Measurements from ENCODE around the gene TIPRL.

Gene TIPRL

DNA sequence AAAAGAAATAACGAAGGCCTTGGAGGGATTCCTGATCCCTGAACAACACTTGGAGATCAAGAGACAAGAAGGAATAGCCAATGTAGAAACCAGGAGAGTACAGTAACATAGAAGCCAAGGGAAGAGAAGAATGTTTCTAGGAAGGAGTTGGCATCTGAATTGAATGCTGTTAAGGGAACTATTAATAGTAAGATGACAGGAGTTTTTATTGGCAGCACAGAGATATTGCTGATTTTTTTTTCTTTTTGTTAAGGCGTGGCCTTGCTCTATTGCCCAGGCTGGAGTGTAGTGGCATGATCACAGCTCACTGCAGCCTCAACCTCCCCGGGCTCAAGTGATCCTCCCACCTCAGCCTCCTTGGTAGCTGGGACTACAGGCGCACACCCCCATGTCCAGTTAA lies 37.4 kb downstream of the TIPRL start:
- no peak for DNase-seq (ENCODE audit: low read depth)

DNA sequence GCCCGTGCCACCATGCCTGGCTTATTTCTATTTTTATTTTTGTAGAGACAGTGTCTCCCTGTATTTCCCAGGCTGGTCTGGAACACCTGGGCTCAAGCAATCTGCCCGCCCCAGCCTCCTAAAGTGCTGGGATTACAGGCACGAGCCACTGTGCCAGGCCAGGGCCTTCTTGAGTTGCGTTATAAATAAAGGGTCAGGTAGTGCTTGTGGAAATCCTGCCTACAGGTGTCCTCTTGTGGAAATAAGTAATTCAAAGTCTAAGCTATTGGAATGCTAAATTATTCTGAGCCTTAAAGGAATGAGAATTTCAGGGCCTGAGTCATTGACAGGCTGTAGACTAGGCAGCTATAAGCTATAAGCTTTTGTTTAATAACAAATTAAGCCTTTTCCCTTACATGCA lies 38.9 kb downstream of the TIPRL start:
- DNase-seq (ENCODE audit: low read depth) = no peak

DNA sequence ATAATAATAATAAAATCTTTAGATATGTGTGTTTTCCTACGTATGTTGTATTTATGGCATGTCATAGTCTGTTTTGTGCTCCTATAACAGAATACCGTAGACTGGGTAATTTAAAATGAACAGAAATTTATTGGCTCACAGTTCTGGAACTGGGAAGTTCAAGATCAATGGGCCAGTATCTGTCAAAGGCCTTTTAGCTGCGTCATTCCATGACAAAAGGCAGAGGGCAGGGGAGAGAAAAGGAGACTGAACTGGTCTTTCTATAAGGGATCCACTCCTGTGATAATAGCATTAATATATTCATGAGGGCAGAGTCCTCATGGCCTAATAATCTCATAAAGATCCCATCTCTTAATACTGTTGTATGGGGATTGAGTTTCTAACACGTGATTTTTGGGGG lies 39.9 kb downstream of the TIPRL start:
- no peak for DNase-seq (ENCODE audit: low read depth)

DNA sequence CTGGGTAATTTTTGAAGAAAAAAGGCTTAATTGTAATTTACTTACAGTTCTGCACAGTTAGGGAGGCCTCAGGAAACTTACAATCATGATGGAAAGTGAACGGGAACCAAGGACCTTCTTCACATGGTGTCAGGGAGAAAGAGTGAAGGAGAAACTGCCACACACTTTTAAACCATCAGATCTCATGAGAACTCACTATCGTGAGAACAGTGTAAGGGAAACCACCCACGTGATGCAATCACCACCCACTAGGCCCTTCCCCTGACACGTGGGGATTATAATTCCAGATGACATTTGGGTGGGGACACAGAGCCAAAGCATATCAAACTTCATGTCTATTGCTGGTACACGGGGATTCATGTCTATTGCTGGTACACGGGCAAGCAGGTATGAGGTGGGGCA lies 41.7 kb downstream of the TIPRL start:
- DNase-seq (ENCODE audit: low read depth) = no peak

DNA sequence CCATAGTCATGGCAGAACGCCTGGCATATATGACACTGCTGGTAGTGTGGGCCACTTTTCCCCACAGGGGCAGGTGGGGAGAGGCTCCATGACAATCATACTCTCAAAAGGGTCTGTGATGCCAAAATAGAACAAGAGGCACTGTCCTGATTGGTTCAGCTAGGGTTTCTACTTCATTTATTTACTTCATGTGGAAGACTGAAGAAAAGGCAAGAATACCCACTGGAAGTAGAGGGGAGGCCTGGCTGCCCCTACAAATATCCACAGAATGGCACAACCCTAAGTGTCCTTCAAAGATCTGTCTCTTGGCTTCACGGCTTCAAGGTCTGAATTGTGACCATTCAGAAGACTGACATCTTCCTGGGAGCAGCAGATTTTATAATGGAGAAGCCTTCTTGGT lies 42.5 kb downstream of the TIPRL start:
- no peak for DNase-seq (ENCODE audit: low read depth)

DNA sequence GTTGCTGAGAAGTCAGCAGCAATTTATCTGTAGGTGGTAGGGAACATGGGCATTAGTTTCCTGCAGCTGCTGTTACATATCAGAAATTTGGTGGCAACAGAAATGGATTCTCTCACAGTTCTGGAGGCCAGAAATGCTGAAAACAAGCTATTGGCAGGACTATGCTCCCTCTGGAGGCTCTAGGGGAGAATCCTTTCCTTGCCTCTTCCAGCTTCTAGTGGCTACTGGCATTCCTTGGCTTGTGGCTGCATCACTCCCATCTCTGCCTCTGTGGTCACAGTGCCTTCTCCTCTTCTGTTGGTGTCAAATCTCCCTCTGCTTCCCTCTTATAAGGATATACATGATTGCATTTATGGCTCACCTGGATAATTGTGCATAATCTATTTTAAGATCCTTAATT lies 44.5 kb downstream of the TIPRL start:
- no peak for DNase-seq (ENCODE audit: low read depth)

DNA sequence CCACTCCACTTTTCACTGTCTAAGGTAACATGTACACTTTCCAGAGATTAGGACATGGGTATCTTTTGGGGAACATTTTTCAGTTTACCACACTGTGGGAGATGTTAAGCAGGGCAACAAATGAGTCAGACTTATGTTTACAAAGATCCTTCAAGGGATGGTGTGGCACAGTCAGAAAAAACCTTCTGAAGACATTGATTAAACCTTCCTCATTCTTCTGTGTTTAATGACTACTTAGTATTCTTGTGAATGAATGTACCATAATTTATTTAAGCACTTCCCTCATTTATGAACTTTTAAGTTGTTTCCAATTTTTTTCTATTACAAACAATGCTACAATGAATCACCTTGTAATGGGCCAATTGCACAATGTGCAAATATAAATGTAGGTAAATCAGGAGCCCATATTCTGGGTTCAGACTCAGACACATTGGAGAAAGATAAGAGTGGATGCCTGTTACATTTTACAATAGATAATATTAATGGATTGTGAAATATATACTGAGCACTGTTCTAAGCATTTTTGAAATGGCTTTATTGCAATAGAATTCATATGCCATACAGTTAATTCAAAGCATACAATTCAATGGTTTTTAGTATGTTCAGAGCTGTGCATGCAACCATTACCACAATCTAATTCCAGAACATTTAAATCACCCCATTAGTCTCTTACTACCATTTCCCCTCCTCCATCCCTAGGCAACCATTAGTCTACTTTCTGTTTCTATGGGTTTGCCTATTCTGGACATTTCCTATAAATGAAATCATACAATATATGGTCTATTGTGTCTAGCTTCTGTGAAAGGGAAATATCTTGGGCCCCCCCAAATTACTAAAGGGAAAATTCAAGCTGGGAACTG lies 45.1 kb downstream of the TIPRL start:
- DNase-seq (ENCODE audit: low read depth) = no peak

DNA sequence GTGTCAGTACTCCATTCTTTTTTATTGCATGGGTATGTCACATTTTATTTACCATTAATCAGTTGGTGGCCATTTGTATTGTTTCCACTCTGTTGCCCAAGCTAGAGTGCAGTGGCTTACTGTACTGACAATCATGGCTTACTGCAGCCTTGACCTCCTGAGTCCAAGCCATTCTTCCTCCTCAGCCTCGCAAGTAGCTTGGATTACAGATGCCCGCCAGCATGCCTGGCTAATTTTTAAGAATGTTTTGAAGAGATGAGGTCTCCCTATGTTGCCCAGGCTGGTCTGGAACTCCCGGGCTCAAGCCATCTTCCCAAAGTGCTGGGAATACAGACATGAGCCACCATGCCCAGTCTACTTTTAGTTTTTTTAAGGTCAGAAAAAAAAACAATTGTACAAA lies 46.2 kb downstream of the TIPRL start:
- no peak for DNase-seq (ENCODE audit: low read depth)

DNA sequence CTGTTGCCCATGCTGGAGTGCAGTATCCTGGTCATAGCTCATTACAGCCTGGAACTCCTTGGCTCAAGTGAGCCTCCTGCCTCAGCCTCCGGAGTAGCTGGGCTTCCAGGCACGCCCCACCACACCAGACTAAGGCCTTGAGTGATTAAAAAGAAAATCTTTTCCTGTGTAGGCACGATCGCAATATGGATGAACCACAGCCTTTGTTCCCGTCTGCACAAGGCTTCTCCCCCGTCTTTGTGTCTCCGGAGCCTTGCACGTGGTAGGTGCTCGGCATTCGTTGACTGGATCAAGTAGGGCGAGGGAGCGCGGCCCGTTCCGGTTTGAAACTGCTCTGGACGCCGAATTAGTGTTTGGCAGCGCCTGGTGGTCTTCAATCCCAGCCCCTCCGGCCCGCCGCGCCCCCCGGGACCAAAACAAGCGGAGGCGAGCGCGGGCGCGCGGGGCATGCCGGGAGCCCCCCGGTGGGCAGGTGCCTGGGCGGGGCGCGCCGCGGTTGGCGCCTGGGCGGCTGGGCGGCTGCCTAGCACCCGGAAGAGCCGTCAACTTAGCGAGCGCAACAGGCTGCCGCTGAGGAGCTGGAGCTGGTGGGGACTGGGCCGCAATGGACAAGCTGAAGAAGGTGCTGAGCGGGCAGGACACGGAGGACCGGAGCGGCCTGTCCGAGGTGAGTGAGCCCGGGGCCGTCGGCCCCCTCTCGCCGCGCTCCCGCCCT lies 46.9 kb downstream of the TIPRL start, which contains the start of gene SFT2D2:
TSS of gene SFT2D2 (plus strand) at position 529 of the 715 bp plus-strand sequence. CDS start at position 605, 76 bp downstream.
- peak; percentile 59 for DNase-seq (ENCODE audit: low read depth)

DNA sequence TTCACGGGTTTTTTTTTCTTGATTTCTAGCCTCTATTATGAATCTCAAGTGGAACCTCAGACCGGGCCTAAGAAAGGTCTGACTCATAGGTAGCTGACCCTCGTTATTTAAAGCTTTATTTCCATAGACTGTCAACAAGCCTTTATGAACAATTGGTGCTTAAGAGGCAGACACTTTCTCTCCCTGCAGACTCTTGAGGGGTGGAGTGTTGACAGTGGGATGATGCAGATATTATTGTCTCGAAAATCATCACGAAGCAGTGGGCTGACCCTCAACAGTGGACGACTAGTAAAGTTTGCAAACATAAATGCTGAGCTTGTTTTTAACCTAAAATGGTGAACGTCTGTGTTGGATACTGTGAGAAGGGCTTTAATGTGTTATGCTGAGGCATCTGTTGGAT lies 48.9 kb downstream of the TIPRL start:
- no peak for DNase-seq (ENCODE audit: low read depth)

DNA sequence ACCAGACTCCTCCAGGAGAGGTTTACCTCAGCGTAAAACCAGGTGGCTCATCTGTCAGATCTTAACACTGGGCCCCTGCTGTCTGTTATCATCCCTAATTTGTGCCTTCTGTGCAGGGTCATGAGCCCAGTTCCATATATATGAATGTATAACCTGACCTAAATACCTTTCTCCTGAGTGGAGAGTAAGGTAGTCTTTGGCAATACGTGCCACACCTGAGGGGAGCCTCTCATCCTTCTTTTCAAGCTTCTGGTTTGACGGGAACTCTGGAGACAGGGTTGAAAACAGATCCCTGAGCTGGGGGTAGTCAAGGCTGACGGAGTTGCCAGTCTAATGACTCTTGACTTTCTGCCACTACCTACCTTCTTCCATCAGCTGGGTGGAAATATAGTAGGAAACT lies 51.1 kb downstream of the TIPRL start:
- no peak for DNase-seq (ENCODE audit: low read depth)

DNA sequence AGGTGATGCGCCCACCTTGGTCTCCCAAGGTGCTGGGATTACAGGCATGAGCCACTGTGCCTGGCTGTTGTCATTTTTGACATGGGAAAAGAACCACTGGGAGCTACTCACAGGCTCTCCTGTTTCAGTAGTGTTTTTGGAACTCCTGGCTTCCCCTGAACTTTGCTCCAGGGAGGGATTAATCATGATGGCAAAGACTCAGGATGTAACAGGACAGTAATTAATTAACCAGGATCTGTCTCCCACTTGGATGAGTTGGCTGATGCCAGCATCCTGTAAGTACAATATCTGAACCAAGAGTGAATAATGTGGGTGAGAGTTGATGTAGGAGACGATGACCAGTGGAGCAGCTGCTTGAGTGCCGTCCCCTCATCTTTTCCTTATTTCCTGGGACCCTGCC lies 51.9 kb downstream of the TIPRL start:
- DNase-seq (ENCODE audit: low read depth) = no peak

DNA sequence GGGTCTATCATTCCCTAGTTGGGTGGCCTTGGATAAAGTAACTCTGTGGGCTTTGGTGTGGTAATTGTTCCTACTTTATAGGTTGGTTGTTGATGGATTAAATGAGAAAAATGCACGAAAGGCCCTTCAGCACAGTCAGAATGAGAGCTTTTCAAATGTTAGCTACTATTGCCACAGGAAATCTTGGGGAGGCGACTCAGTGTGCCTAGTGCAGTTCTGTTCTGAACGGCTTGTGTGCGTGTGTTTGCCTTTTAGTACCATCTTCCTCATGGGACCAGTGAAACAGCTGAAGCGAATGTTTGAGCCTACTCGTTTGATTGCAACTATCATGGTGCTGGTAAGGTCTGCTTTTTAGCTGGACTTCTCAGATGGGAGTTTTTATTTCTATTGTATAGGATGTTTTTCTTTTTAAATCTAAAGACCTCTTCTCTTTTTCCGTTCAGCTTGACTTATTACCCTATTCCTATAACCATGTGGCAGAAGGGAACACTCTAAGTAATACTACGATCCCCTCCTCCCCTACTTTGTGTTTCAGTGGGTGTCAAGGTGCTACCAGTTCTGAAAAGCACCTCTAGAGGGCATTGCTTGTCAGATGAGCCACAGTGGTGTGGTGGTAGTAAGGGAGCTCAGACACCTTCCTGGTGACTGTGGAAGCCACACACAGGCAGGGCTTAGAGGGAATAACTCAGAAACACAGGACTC lies 56.2 kb downstream of the TIPRL start:
- DNase-seq (ENCODE audit: low read depth) = no peak

DNA sequence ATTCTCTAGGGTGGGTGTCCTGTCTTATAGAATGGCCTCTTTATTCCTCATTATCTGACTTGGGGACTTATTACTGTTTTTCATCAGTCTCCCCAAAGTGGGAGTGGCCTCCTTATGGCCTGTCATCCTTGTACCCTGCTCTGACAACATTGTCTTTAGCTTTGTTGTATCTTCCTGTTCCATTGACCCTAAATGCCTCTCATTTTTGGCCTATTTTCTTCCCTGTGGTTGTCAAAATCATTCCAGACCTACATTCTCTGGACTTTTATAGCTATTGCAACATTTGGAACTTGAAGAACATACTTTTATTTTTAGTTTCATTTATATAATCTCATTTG lies 56.8 kb downstream of the TIPRL start:
- no peak for DNase-seq (ENCODE audit: low read depth)

DNA sequence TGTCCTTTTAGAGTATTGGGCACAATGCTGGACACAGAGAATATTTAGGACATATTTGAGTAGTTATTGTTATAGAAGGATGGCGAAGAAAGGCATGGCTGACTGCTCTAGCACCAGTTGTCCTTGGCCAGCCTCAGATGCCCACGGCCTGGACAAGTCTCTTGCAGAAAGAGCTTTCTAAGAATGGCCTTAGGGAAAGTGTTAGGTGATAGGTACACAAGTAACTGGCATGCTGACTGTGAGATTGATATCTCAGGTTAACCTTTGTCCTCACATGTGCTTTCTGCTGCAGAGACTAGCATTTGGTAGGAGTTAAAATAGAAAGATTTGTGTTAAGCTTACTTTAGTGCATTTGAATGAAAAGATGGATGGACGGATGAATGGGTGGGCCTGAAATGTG lies 57.2 kb downstream of the TIPRL start:
- DNase-seq (ENCODE audit: low read depth) = no peak

DNA sequence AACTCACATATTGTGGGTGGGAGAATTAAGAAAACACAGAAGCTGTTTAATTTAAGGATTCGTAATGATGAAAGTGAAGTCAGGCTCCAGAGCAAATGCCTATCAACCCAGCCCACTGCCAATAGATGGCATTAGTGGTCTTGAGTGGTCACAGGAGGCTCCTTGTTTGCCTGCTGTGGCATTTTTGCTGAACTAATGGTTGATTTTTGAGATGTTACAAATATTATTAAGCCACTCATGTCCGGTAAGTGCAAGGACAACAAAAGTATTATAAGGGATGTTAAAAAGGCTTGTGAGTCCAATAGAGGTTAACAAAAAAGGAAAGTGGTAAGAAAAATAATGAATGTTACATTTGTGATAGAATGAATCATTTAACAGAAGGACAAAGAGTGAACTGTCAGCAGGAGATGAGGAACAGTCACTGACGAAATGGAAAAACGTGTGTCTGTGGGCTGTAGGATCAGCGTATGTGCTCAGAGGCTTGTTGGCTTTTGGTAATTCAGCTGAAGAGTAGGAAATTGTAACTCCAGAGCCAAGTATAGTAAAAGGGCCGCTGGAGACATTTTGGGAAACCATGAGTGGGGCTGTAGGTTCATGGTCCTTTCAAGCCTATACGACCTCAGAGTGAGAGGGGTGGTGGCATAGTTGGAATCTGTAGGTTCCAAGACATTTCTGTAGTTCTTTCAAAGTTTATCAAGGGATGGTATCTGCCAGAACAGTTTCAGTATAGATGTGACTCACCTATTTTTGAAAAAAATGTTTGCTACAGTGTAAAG lies 58.3 kb downstream of the TIPRL start:
- no peak for DNase-seq (ENCODE audit: low read depth)

DNA sequence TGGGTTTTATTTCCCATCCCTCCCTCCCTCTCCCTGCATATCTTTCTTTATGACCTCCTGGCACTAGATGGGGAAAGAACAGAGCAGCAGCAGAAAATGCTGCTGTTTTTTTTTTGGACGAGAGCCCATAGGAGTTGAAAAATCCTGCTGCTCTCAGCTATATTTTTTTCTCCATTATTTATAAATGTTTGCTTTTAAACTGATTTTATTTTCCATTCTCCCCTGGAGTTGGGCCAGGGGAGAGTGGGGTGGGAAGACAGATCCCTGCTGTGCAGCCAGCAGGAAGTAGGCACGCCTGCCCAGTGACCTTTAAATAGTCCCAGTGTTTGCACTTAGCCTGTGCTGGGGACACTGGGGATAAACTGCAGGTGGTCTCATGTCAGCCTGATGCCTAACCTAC lies 64.4 kb downstream of the TIPRL start:
- no peak for DNase-seq (ENCODE audit: low read depth)

DNA sequence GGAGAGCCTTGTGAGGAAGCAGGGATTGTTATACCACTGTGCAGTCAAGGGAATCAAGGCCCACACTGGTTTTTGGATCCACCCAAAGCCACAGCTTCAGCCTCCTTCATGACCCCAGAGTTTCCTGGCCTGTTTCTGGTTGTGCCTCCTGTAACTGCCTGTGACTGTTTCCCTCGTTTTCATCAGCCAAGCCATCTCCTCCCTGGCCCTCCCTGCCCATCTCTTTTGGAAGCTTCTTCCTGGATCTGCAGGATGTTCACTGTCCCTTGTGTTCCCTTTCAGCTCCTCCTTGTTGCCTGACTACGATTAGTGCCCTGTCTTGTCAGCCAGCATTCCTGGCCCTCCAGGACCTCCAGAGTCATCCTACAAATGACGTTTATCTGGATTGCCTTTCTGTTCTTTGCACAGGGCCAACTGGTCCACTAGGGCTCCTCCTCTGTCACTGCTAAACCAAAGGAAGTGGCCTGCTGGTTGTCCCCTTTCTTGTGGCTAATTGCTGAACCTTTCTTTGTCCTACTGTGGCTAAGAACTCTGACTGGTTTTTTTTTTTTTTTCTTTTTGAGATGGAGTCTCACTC lies 65.0 kb downstream of the TIPRL start:
- no peak for DNase-seq (ENCODE audit: low read depth)

DNA sequence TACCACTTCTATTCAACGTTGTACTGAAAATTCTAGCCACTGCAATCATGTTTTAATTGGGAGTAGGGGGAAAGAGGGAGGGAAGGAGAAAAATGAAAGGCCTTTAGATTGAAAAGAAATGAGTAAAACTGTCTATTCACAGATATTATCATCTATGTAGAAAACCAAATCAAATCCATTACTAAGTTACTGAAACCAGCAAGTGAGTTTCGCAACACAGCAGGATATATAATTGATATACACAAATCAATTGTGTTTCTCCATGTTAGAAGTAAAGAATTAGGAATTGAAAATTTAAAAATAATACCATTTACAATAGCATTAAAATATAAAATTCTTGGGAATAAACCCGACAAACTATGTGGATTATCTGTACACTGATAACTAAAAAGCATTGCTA lies 66.3 kb downstream of the TIPRL start:
- no peak for DNase-seq (ENCODE audit: low read depth)

DNA sequence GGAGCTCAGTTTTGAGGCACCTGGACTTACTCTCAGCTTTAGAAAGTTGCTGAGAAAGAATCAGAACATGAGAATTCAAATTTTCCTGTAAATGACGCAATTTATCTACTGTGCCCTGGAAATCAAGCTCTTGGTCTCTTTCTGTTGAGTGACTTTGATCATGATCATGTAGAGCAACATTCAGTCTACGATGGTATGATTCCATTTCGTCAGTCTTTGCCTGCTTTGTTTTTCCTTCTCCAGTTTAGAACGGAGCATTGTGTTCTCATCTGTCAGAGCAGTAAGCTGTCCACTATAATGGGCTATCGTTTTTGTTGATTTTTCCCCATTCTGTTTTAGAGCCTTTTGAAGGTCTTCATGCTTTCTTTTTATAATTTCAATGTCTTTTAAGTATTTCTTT lies 67.7 kb downstream of the TIPRL start:
- DNase-seq (ENCODE audit: low read depth) = no peak

All from stimulated activated CD8-positive, alpha-beta memory T cell treated with anti-CD3 and anti-CD28 coated beads, Interleukin-12 subunit alpha, Interleukin-12 subunit beta, amount 100 ng/mL, for 1 hour (primary cell).